Measurements from ENCODE around the gene DNM1. TPM values are rescaled to one million over a fixed set of nuclear protein-coding genes. Genes with fewer than 3 reads are reported as not detected.

DNM1 gene
- total RNA-seq, 2 donors from 2014 or later, result 13.0 to 29.0 TPM

- Histone ChIP-seq H3K4me1 (no peaks in the 10 kb centered on the region), H3K27me3 (no peaks in the 10 kb centered on the region), H3K9me3 (no peaks in the 10 kb centered on the region), H3K27ac (no peak overlapping the region), H3K36me3 (replicated peaks in 1 of 2; ENCODE audit: insufficient read depth in 1 of 2, low read depth in 2 of 2) (peaks cover 21 to 38% of the 10 kb centered on the region in 2 donors), H3K4me3 (no peak overlapping the region)
- no peak for ATAC-seq
- intact Hi-C loops (cut with DNase I), result no loop called here
- WGBS, 2 donors, result 79 to 94% methylated on average over 15 to 23 of the region's 23 CpGs
- TF ChIP-seq CTCF (IDR thresholded peaks at IDR 0.05), result no peak
- no peak for TF ChIP-seq POLR2A (IDR thresholded peaks at IDR 0.05)
- no peak for DNase-seq
These were observed 54.1 kb downstream of the DNM1 start for GRCh38 chr9:128257086-128257825.

GRCh38 chr9:128257907-128258306 lies 54.7 kb downstream of the DNM1 start:
- ATAC-seq (no peak), DNase-seq (no peak)
- Histone ChIP-seq H3K27me3 (no peaks in the 10 kb centered on the region), H3K27ac (no peak overlapping the region), H3K9me3 (no peaks in the 10 kb centered on the region), H3K4me3 (no peak overlapping the region), H3K4me1 (no peaks in the 10 kb centered on the region), H3K36me3 (replicated peaks in 1 of 2; ENCODE audit: insufficient read depth in 1 of 2, low read depth in 2 of 2) (peaks cover 21 to 42% of the 10 kb centered on the region in 2 donors)
- intact Hi-C loops (cut with DNase I), result no loop called here
- 75 to 95% methylated on average over 2 to 9 of the region's 11 CpGs for WGBS, 2 donors
- TF ChIP-seq CTCF (IDR thresholded peaks at IDR 0.05) (no peak), POLR2A (IDR thresholded peaks at IDR 0.05) (no peak)

GRCh38 chr9:128258326-128258725 lies 55.1 kb downstream of the DNM1 start:
- 95 to 97% methylated on average over 5 to 6 of the region's 6 CpGs for WGBS, 2 donors
- no peaks in the 10 kb centered on the region for H3K9me3 ChIP-seq
- no peak overlapping the region for H3K27ac ChIP-seq
- no peak for TF ChIP-seq CTCF (IDR thresholded peaks at IDR 0.05)
- TF ChIP-seq POLR2A (IDR thresholded peaks at IDR 0.05), result no peak
- H3K4me3 ChIP-seq, result no peak overlapping the region
- intact Hi-C loops (cut with DNase I), result no loop called here
- H3K27me3 ChIP-seq, result no peaks in the 10 kb centered on the region
- H3K4me1 ChIP-seq, result no peaks in the 10 kb centered on the region
- H3K36me3 ChIP-seq (replicated peaks in 1 of 2; ENCODE audit: insufficient read depth in 1 of 2, low read depth in 2 of 2), result peaks cover 21 to 42% of the 10 kb centered on the region in 2 donors
- DNase-seq (no peak), ATAC-seq (no peak)

- no peak for ATAC-seq
- Histone ChIP-seq H3K4me1 (no peaks in the 10 kb centered on the region), H3K36me3 (replicated peaks in 1 of 2; ENCODE audit: insufficient read depth in 1 of 2, low read depth in 2 of 2) (peaks cover 21 to 42% of the 10 kb centered on the region in 2 donors), H3K4me3 (no peak overlapping the region), H3K27me3 (no peaks in the 10 kb centered on the region), H3K27ac (no peak overlapping the region), H3K9me3 (no peaks in the 10 kb centered on the region)
- intact Hi-C loops (cut with DNase I), result no loop called here
- 85 to 87% methylated on average over 8 to 9 of the region's 9 CpGs for WGBS, 2 donors
- TF ChIP-seq POLR2A (IDR thresholded peaks at IDR 0.05), result no peak
- TF ChIP-seq CTCF (IDR thresholded peaks at IDR 0.05), result no peak
- DNase-seq, result no peak
These were observed 56.0 kb downstream of the DNM1 start for GRCh38 chr9:128259156-128259555.

- Histone ChIP-seq H3K27ac (no peak overlapping the region), H3K27me3 (no peaks in the 10 kb centered on the region), H3K4me1 (no peaks in the 10 kb centered on the region), H3K36me3 (replicated peaks in 1 of 2; ENCODE audit: insufficient read depth in 1 of 2, low read depth in 2 of 2) (peaks cover 21 to 46% of the 10 kb centered on the region in 2 donors), H3K9me3 (no peaks in the 10 kb centered on the region), H3K4me3 (no peak overlapping the region)
- intact Hi-C loops (cut with DNase I), result no loop called here
- WGBS, 2 donors, result 92 to 95% methylated on average over 17 of the region's 17 CpGs
- no peak for DNase-seq
- no peak for ATAC-seq
- TF ChIP-seq POLR2A (IDR thresholded peaks at IDR 0.05) (no peak), CTCF (IDR thresholded peaks at IDR 0.05) (no peak)
These were observed 57.2 kb downstream of the DNM1 start for GRCh38 chr9:128260340-128260739.
